A673 (cell line): ENCODE results near the gene UBASH3A.

Experiments
- CTCF ChIP-seq: fragments of 300-800, 200-600 bp; sonication (generic); conservative IDR thresholded peaks from 2 replicates; pipeline ENCODE4 v1.5.1; 2017; ENCODE audit warnings: low read depth, mild to moderate bottlenecking, antibody characterized with exemption, low read length, moderate library complexity, mixed read lengths
- EZH2 ChIP-seq: fragments of 200-600 bp; sonication (generic); IDR thresholded peaks from 2 replicates; pipeline ENCODE4 v1.6.1; 2017; ENCODE audit warnings: borderline replicate concordance, low read depth, mild to moderate bottlenecking, mixed read lengths, antibody characterized with exemption, low read length; ENCODE audit not compliant: poor library complexity, severe bottlenecking

DNA sequence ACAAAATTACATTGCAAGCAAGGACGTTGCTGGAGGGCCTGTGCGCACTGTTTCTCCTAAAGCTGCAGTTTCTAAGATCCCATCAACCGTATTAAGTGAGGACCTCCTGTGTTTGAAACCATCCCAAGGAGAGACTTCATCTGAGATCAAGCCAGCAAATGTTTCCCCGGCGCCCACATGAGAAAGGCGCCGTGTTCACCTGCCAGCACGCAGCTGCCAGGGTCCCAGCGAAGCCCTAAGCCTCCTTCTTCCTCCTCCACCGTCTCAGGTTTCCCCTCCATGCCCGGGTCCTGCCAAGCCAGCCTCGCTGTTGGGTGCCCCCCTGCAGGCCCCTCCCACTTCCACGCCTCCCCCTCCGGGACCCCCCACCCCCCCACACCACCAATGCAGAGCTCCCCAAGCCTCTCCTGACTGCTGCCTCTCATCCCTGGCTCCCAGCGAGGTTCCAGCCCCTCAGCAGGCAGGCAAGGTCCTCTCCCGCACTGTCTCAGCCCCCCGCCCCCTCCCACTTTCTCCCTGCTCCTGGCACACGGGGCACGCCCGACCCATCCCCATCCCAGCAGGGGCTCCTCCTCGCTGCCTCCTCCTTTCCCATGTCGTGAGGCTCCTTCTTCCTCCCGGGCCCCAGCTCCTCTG, 28.7 kb upstream of the UBASH3A start:
- TF ChIP-seq CTCF (no peak), EZH2 (no peak)
